SK-N-SH (cell line): Measurements from ENCODE around the gene PRRX1.

Experiments
- CTCF ChIP-seq: fragments of 200-600 bp; sonication (generic); IDR thresholded peaks from 2 replicates; pipeline ENCODE4 v1.6.1; 2017; ENCODE audit warnings: antibody characterized with exemption, mild to moderate bottlenecking, moderate library complexity
- EP300 ChIP-seq, 2 experiments: IDR thresholded peaks; 2 replicates each; pipeline versions ENCODE4 v1.4.0 to v1.6.1; 2012; ENCODE audit warnings: borderline replicate concordance in 1 of 2, low read depth in 1 of 2, low read length in 1 of 2
- FOXM1 ChIP-seq: IDR thresholded peaks from 2 replicates; pipeline ENCODE4 v1.4.0; 2012; ENCODE audit warnings: low read depth, mild to moderate bottlenecking
- MAX ChIP-seq: IDR thresholded peaks from 2 replicates; pipeline ENCODE4 v1.4.0; 2012; ENCODE audit warnings: low read depth
- NFIC ChIP-seq: IDR thresholded peaks from 2 replicates; pipeline ENCODE4 v1.4.0; 2012; ENCODE audit warnings: borderline replicate concordance
- NRF1 ChIP-seq: IDR thresholded peaks from 2 replicates; pipeline ENCODE4 v1.6.1; 2012; ENCODE audit warnings: low read depth, mild to moderate bottlenecking, low read length
- PBX3 ChIP-seq: IDR thresholded peaks from 2 replicates; pipeline ENCODE4; 2012
- POLR2AphosphoS5 ChIP-seq: IDR thresholded peaks from 2 replicates; pipeline ENCODE4 v1.6.1; 2012; ENCODE audit warnings: low read depth, low read length
- REST ChIP-seq: IDR thresholded peaks from 2 replicates; pipeline ENCODE4 v1.6.1; 2012; ENCODE audit warnings: mild to moderate bottlenecking, low read depth, low read length, moderate library complexity
- RFX5 ChIP-seq: IDR thresholded peaks from 2 replicates; pipeline ENCODE4 v1.6.1; 2012; ENCODE audit warnings: mild to moderate bottlenecking, improper control_type of control experiment, low read length
- TAF1 ChIP-seq: IDR thresholded peaks from 2 replicates; pipeline ENCODE4 v1.6.1; 2012; ENCODE audit warnings: low read depth, mild to moderate bottlenecking, low read length, moderate library complexity, borderline replicate concordance

- TF ChIP-seq CTCF, result no peak
- no peak for TF ChIP-seq FOXM1
- no peak for TF ChIP-seq TAF1
- no peak for TF ChIP-seq POLR2AphosphoS5
- TF ChIP-seq REST, result no peak
- no peak for TF ChIP-seq NRF1
- TF ChIP-seq EP300 (IDR thresholded peaks at IDR 0.05; ENCODE audit: borderline replicate concordance in 1 of 2, low read depth in 1 of 2, low read length in 1 of 2), result no peak
- no peak for TF ChIP-seq NFIC
- TF ChIP-seq PBX3, result no peak
- TF ChIP-seq RFX5, result no peak
- TF ChIP-seq MAX, result no peak
Measured at GRCh38 chr1:170730014-170730413, 66.1 kb downstream of the PRRX1 start.
